Upper lobe of left lung (tissue), 6 donors: ENCODE data around the gene ABLIM2. TPM values are rescaled to one million over a fixed set of nuclear protein-coding genes. Genes with fewer than 3 reads are reported as not detected.

Experiments used
- ATAC-seq, 2 donors: fragments of 200-7000 bp; cut with Tn5 transposase; one replicate each; pipeline ENCODE4 v1.9.1; 2022; ENCODE audit warnings: mild to moderate bottlenecking in 2 of 2, moderate library complexity in 2 of 2; ENCODE audit not compliant: low FRiP score in 2 of 2
- DNase-seq, 2 donors: peaks; one replicate each; pipeline ENCODE4 v3.0.0-alpha.2; 2019 to 2020
- H3K27ac ChIP-seq, 4 donors: fragments of 200-600 bp; sonication (generic); one replicate each; pipeline ENCODE4 v1.5.1; 2016 to 2019
- H3K27me3 ChIP-seq, 4 donors: fragments of 200-600 bp; sonication (generic); one replicate each; pipeline ENCODE4 v1.5.1; 2017 to 2019
- H3K36me3 ChIP-seq, 4 donors: fragments of 200-600 bp; sonication (generic); one replicate each; pipeline ENCODE4 v1.5.1; 2016 to 2019
- H3K4me1 ChIP-seq, 4 donors: fragments of 200-600 bp; sonication (generic); one replicate each; pipeline ENCODE4 v1.5.1; 2018 to 2019
- H3K4me3 ChIP-seq, 4 donors: fragments of 200-600 bp; sonication (generic); one replicate each; pipeline ENCODE4 v1.5.1; 2017 to 2019; ENCODE audit warnings: mild to moderate bottlenecking in 2 of 4, moderate library complexity in 1 of 4
- H3K9me3 ChIP-seq, 4 donors: fragments of 200-600 bp; sonication (generic); one replicate each; pipeline ENCODE4 v1.5.1; 2018 to 2019
- EP300 ChIP-seq, 4 donors: sonication (generic); formaldehyde crosslinking; IDR thresholded peaks; one replicate each; pipeline ENCODE4 v1.5.1; 2017; ENCODE audit warnings: antibody characterized with exemption in 4 of 4, control low read depth in 2 of 4
- POLR2A ChIP-seq, 4 donors: fragments of 450-650 bp; IDR thresholded peaks; one replicate each; pipeline ENCODE4 v1.5.1; 2016 to 2017; ENCODE audit warnings: antibody characterized with exemption in 4 of 4, mild to moderate bottlenecking in 2 of 4
- POLR2AphosphoS5 ChIP-seq, 2 donors: sonication (generic); formaldehyde crosslinking; IDR thresholded peaks; one replicate each; pipeline ENCODE4 v1.5.1; 2017; ENCODE audit warnings: antibody characterized with exemption in 2 of 2
- WGBS, 2 donors: methylation state at CpG; one replicate each; pipeline ENCODE4 v1.1.5; 2017 to 2018; 5-methylcytosine and 5-hydroxymethylcytosine counted together
- total RNA-seq, 6 donors: library from RNA; depleted of rRNA in 4 of 6; stranded (reverse); fragments of >200 nt in 4 of 6; gene quantifications; one replicate each; pipeline versions ENCODE4 v1.1.0 to v1.2.1, GENCODE V29; 2016 to 2021
- TF ChIP-seq, protein P1 (sequence below), 6 experiments: fragments of 450-650 bp in 4 of 6; fragments of 200-600 bp in 2 of 6; sonication (generic) in 2 of 6; IDR thresholded peaks; one replicate each; pipeline ENCODE4 v1.5.1; 2016 to 2019; ENCODE audit warnings: antibody characterized with exemption in 6 of 6
- donor health status: DM: no; HTN: no; CAD: no; lungs with moderate emphysema.
- donor health status: DM: no; HTN: yes; CAD: no; lungs with severe emphysema.

Gene ABLIM2
- total RNA-seq, 6 donors from 2014 or later: 3.6 to 36.9 (median 8.1) TPM

DNA sequence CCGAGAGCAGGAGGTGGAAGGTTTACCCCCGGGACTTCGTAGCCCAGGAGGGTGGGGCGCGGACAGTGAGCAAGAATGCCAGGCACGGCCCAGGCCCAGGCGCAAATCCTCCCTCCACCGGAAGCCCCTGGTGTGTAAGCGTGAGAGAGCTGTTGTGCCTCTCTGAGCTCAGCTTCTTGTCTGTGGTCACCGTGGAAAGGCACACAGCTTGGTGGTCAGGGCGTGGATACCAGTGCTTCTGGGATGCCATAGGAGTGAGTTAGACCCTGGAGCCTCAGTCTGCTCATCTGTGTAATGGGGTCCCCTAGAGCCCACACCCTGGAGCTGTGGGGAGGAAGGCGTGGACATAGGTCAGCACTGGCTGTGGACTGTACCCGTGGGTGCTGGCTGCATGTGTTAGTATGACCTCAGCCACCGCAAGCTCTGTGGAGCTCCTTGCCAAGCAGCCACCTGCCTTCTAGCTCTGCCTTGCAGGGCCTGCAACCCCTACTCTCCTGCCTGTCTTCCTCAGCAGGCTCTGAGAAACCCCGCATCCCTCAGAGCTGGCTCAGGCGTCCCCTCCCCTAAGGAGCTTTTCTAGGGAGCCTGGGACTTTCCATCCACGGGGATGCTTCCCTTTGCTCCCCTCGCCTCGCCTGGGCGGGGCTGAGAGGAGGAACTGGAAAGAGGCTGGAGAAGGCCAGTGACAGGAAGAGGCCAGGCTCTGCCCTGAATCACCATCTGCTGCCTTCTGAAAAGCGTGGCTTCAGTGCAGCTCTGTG is 190.9 kb downstream of the ABLIM2 start:
- peak in 1 of 2 donors; percentile 72 for DNase-seq
- Histone ChIP-seq H3K4me3 (no peak overlapping the region), H3K27me3 (no peaks in the 10 kb centered on the region), H3K4me1 (peaks cover 26 to 51% (median 42%) of the 10 kb centered on the region in 4 donors), H3K9me3 (no peaks in the 10 kb centered on the region), H3K36me3 (no peaks in the 10 kb centered on the region), H3K27ac (peak overlapping the region; percentile 14 to 70 (median 34))
- 59 to 71% methylated on average over 11 to 21 of the region's 21 CpGs for WGBS, 2 donors
- TF ChIP-seq EP300 (IDR thresholded peaks at IDR 0.05): no peak
- no peak for TF ChIP-seq POLR2AphosphoS5 (IDR thresholded peaks at IDR 0.05)
- no peak for TF ChIP-seq POLR2A (IDR thresholded peaks at IDR 0.05)
- TF ChIP-seq, protein P1, sequence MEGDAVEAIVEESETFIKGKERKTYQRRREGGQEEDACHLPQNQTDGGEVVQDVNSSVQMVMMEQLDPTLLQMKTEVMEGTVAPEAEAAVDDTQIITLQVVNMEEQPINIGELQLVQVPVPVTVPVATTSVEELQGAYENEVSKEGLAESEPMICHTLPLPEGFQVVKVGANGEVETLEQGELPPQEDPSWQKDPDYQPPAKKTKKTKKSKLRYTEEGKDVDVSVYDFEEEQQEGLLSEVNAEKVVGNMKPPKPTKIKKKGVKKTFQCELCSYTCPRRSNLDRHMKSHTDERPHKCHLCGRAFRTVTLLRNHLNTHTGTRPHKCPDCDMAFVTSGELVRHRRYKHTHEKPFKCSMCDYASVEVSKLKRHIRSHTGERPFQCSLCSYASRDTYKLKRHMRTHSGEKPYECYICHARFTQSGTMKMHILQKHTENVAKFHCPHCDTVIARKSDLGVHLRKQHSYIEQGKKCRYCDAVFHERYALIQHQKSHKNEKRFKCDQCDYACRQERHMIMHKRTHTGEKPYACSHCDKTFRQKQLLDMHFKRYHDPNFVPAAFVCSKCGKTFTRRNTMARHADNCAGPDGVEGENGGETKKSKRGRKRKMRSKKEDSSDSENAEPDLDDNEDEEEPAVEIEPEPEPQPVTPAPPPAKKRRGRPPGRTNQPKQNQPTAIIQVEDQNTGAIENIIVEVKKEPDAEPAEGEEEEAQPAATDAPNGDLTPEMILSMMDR (IDR thresholded peaks at IDR 0.05): no peak
- ATAC-seq: peak in 1 of 2 donors; percentile 32

DNA sequence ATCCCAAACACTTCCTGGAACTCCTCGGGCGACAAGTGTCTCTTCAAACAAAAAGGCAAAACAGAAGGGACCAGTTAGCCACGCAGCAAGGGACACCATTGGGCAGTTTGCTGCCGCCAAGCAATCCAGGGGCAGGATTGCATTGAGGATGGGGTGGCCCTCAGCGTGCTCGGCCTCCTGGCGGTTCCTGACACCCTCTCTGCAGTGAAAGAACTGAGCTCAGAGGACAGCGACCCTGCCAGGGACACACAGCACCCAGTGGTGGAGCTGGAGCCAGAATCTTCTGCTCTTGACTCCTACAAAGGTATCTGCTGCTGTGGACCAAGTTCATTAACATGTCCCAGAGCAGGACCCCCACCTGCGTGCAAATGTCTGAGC is 191.6 kb downstream of the ABLIM2 start:
- Histone ChIP-seq H3K4me1 (peaks cover 26 to 51% (median 42%) of the 10 kb centered on the region in 4 donors), H3K36me3 (no peaks in the 10 kb centered on the region), H3K9me3 (no peaks in the 10 kb centered on the region), H3K27ac (no peak overlapping the region), H3K27me3 (no peaks in the 10 kb centered on the region), H3K4me3 (no peak overlapping the region)
- DNase-seq: no peak
- TF ChIP-seq EP300 (IDR thresholded peaks at IDR 0.05): no peak
- TF ChIP-seq POLR2AphosphoS5 (IDR thresholded peaks at IDR 0.05): no peak
- TF ChIP-seq POLR2A (IDR thresholded peaks at IDR 0.05): no peak
- TF ChIP-seq, protein P1 (IDR thresholded peaks at IDR 0.05): no peak
- ATAC-seq: no peak
- 83 to 88% methylated on average over 8 to 9 of the region's 9 CpGs for WGBS, 2 donors

DNA sequence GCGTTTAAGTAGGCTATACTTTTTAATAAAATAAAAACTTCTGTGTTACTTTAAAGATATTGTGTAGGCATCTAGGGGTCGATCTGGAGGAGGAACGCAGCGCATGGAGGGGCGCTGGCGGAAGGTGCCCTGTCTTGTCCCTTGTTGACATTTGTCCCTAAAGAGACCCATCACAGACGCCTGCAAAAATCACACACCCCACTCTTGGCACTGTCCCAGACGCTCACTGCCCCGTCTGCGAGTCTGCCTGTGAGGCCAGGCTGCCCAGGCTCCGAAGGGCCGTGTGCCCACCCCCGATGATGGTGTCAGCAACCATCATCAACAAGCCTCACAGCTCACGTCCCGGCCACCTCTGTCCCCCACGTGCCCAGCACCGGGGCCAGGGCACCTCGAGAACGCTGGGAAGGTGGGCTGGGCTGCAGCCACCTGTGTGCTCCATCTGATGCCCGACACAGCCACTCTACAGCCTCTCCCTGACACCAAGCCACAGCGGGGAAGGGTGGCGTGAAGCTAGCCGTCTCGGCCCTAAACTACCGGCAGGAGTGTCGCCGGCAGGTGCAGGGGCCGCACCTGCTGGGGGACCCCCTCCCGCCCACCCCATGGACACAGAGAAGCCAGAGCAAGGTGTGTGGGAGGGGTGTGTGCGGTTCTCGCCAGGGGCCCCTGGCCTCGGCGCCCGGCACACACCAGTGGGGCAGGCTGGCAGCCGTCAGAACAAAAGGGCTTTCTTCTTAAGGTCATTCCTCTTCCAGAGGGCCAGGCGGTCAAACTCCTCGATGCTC is 192.1 kb downstream of the ABLIM2 start:
- peak in 1 of 2 donors; percentile 67 for DNase-seq
- TF ChIP-seq POLR2A (IDR thresholded peaks at IDR 0.05) (no peak), EP300 (IDR thresholded peaks at IDR 0.05) (no peak), POLR2AphosphoS5 (IDR thresholded peaks at IDR 0.05) (no peak)
- TF ChIP-seq, protein P1 (IDR thresholded peaks at IDR 0.05): no peak
- Histone ChIP-seq H3K4me1 (peaks cover 26 to 51% (median 37%) of the 10 kb centered on the region in 4 donors), H3K27ac (no peak overlapping the region), H3K4me3 (no peak overlapping the region), H3K27me3 (no peaks in the 10 kb centered on the region), H3K9me3 (no peaks in the 10 kb centered on the region), H3K36me3 (no peaks in the 10 kb centered on the region)
- WGBS, 2 donors: 85 to 86% methylated on average over 13 to 25 of the region's 37 CpGs
- ATAC-seq: no peak

DNA sequence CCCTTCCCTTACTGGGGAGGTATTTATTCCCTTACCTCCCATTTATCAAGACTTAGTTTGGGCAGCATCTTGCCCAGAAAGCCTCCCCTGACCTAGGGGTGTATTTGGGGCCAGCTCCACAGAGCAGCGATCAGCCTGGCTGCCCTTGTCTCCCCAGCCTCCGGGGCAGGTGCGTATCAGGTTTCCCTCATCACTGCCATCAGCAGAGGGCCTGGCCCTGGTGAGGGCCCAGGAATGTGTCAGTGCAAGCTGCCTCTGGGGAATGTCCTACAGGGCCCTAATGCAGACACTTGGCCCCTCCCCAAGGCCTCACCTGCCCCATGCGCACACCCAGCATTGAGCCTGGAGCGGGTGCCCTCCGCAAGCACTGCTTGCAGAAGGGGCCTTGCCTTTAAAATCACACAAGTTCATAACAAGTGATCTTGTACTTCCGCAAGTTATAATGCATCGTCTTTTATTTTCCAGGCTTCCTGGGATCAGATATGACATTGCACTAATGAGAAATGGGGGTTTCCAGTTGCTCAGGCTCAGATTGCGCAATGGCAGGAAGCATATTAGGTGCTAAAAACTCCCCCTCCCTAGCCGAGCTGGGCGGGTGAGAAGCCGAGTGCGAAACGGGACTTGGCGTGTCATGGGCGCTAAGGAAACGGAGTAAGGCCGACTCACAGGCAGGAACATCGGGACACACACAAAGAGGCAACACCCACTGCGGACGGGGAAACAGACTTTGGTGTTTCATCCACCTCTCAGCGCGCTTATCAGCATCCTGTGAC is 193.5 kb downstream of the ABLIM2 start:
- Histone ChIP-seq H3K36me3 (no peaks in the 10 kb centered on the region), H3K9me3 (no peaks in the 10 kb centered on the region), H3K4me3 (no peak overlapping the region), H3K4me1 (peaks cover 30 to 49% (median 36%) of the 10 kb centered on the region in 4 donors), H3K27me3 (no peaks in the 10 kb centered on the region), H3K27ac (peak overlapping the region; percentile 26 to 67 (median 30))
- TF ChIP-seq POLR2A (IDR thresholded peaks at IDR 0.05): no peak
- peak; percentile 72 to 85 for TF ChIP-seq POLR2AphosphoS5 (IDR thresholded peaks at IDR 0.05)
- TF ChIP-seq, protein P1 (IDR thresholded peaks at IDR 0.05): no peak
- peak in 1 of 4 donors; percentile 27 for TF ChIP-seq EP300 (IDR thresholded peaks at IDR 0.05)
- 46 to 61% methylated on average over 22 to 23 of the region's 23 CpGs for WGBS, 2 donors
- ATAC-seq (peak in 1 of 2 donors; percentile 63), DNase-seq (peak; percentile 34 to 63)
